ENCODE measurements around the gene ZNF383.
"Not testable (repeated sequence)": the region's sequence is repeated elsewhere in the genome, so short reads cannot be mapped to it uniquely, and the experiment has no call there.

Gene ZNF383

DNA sequence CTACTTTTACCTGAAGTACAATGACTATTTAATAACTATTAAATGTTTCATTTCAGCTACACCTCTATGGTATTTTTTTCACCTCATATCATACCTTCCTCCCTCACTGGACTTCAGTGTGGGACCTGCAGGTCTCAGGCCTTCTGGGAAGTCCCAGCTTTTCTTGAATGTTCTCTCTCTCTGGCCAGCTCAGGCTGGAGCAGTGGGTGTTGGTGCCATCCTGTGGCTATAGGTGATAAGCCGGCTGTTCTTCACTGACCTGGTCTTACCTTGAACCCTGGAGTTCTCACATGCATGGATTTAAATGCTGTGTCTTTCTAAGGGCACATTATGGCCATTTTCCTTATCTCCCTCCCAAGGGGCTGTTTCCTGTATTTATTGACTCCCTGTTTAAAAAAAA lies 45.0 kb downstream of the ZNF383 start:
- H3K27me3 Mint-ChIP-seq, ATAC-seq, H3K27ac Mint-ChIP-seq, H3K4me1 Mint-ChIP-seq, H3K4me3 Mint-ChIP-seq, H3K9me3 Mint-ChIP-seq: not testable (repeated sequence)
- H3K36me3 Mint-ChIP-seq = peaks cover 33% of the 10 kb centered on the region

DNA sequence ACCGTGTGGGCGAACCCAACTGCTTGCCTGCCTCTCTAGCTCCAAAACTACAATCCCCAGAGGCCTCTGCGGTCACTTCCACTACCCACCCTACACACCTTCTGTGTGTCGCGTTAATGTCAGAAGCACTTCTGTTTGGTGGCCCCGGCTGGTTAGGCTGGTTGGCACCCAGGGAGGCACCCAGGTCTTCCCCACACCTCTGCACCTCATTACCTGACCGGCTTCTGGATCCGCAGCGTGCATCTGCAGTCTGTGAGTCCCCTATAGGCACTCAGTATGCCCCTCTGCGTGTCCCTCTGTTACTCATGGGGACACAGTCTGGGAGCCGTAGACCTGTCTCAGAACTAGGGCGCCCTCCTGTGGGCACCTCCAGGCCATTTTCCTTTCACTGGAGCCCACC lies 49.0 kb downstream of the ZNF383 start:
- H3K36me3 Mint-ChIP-seq = peaks cover 19% of the 10 kb centered on the region
- H3K4me1 Mint-ChIP-seq, H3K9me3 Mint-ChIP-seq, H3K27ac Mint-ChIP-seq, H3K4me3 Mint-ChIP-seq, ATAC-seq, H3K27me3 Mint-ChIP-seq: not testable (repeated sequence)

DNA sequence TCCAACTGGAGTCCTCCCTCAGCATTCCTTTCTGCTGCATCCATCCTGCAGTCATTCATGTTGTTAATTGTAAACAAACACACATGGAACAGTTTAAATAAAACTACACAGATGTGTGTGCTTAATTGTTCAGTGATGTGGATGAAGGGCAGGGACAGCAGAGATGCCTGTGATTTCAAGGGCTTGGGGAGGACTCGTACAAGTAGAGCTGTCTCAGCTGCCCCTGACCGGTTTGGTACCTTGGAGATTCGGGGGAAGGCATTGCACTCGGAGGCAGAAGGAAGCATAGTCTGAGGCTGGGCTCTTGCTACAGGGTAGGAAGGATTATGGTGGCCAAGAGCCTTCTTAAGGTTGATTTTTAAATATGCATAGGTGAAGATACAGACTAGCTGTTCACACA lies 49.7 kb downstream of the ZNF383 start:
- not testable (repeated sequence) for H3K27me3 Mint-ChIP-seq, H3K4me3 Mint-ChIP-seq, ATAC-seq, H3K9me3 Mint-ChIP-seq, H3K27ac Mint-ChIP-seq, H3K4me1 Mint-ChIP-seq
- H3K36me3 Mint-ChIP-seq = peaks cover 19% of the 10 kb centered on the region

DNA sequence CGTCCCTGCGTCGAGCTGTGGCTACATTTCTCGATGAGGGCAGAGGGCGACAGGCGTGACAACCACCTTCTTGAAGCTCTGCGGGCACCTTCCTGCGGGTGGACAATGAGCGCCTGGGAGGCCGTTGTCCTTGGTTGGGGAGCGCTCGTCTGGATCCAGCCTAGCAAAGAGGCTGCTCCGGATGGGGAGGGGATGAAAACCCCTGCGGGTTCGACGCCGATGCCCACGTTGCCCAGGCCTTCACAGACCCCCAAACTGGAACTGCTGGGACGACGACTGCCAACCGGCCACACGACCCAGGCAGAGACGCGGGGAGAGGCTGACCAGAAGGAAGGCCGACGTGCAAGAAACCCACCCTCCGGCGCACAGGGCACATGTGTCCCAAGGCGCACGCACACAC lies 62.6 kb downstream of the ZNF383 start:
- not testable (repeated sequence) for H3K27me3 Mint-ChIP-seq, H3K4me1 Mint-ChIP-seq, H3K4me3 Mint-ChIP-seq, ATAC-seq, H3K9me3 Mint-ChIP-seq, H3K27ac Mint-ChIP-seq, H3K36me3 Mint-ChIP-seq

DNA sequence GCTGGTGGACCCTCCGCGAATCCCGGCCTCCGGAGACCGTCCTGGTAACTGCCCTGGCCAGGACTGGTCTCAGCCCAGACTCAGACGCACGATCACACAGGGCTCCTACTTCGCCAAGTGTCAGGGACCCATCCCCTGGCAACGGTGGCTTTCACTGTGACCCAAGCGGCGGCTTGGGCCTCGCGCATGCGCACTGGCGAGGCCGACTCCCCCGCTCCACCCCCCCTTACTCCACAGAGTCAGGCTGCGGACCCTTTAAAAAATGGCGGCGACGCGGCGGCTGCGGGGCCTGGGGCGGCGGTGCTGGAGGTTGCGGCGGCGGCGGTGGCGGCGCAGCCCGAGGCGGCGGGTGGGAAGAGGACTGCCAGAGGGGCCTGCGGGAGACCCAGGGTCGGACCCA lies 66.0 kb downstream of the ZNF383 start:
- H3K27me3 Mint-ChIP-seq, H3K4me3 Mint-ChIP-seq, H3K36me3 Mint-ChIP-seq, H3K27ac Mint-ChIP-seq, ATAC-seq, H3K9me3 Mint-ChIP-seq, H3K4me1 Mint-ChIP-seq: not testable (repeated sequence)

DNA sequence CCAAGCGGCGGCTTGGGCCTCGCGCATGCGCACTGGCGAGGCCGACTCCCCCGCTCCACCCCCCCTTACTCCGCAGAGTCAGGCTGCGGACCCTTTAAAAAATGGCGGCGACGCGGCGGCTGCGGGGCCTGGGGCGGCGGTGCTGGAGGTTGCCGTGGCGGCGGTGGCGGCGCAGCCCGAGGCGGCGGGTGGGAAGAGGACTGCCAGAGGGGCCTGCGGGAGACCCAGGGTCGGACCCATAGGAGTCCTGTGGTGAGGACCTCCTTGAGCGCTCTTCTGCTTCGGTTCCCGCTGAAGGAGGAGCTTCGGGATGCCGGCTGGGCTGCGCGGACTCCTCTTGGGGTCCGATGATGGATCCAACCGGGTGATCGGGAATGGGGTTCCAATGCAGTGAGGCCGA lies 71.2 kb downstream of the ZNF383 start:
- not testable (repeated sequence) for H3K36me3 Mint-ChIP-seq, H3K4me1 Mint-ChIP-seq, H3K4me3 Mint-ChIP-seq, H3K27ac Mint-ChIP-seq, H3K9me3 Mint-ChIP-seq, ATAC-seq, H3K27me3 Mint-ChIP-seq

DNA sequence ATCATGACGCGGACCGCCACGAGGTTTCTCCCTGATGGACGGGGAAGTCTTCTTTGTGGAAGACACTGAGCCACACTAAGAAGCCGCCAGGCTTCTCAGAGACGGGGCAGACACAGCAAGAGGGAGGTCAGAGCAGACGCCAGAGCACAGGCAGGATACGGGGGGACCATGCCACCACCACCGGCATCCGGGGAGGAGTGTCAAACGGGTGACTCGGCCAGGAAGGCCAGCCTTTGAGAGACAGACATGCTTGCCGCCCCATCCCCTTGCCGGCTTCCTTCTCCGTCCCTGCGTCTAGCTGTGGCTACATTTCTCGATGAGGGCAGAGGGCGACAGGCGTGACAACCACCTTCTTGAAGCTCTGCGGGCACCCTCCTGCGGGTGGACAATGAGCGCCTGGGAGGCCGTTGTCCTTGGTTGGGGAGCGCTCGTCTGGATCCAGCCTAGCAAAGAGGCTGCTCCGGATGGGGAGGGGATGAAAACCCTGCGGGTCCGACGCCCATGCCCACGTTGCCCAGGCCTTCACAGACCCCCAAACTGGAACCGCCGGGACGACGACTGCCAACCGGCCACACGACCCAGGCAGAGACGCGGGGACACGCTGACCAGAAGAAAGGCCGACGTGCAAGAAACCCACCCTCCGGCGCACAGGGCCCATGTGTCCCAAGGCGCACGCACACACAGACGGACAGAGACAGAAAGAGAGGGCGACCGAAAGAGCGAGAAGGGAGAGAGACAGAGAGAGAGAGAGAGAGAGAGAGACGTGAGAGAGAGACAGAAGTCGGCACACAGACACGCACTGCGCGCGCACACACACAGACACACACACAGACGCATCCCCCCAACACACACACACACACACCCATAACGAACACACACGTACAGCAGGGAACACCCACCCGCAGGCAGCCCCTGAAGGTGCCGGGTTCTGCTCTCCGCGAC lies 75.3 kb downstream of the ZNF383 start:
- not testable (repeated sequence) for H3K4me1 Mint-ChIP-seq, H3K36me3 Mint-ChIP-seq, H3K9me3 Mint-ChIP-seq, H3K27ac Mint-ChIP-seq, H3K27me3 Mint-ChIP-seq, H3K4me3 Mint-ChIP-seq, ATAC-seq

DNA sequence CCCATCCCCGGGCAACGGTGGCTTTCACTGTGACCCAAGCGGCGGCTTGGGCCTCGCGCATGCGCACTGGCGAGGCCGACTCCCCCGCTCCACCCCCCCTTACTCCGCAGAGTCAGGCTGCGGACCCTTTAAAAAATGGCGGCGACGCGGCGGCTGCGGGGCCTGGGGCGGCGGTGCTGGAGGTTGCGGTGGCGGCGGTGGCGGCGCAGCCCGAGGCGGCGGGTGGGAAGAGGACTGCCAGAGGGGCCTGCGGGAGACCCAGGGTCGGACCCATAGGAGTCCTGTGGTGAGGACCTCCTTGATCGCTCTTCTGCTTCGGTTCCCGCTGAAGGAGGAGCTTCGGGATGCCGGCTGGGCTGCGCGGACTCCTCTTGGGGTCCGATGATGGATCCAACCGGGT lies 76.2 kb downstream of the ZNF383 start:
- H3K27ac Mint-ChIP-seq, H3K36me3 Mint-ChIP-seq, H3K27me3 Mint-ChIP-seq, H3K4me1 Mint-ChIP-seq, H3K4me3 Mint-ChIP-seq, ATAC-seq, H3K9me3 Mint-ChIP-seq: not testable (repeated sequence)

All from stimulated activated memory B cell treated with anti-CD40 and anti-IgM and Interleukin-4, amounts not matched to agents 10 μg/mL and 1 μg/mL and 100 μg/mL, for 72 hours (primary cell).